Endothelial cell of umbilical vein (primary cell): Measurements from ENCODE around the gene RNASEH1. TPM values are rescaled to one million over a fixed set of nuclear protein-coding genes. Genes with fewer than 3 reads are reported as not detected.

Experiments
- BruUV-seq: library from RNA; stranded (reverse); fragments of 400-500 nt; replicated peaks from 2 replicates; lab custom pipeline; 2021; lab: Mats Ljungman, UMichigan
- CTCF ChIA-PET: fragments of 300-600, 350-600 bp; sonication (Branson Sonifier 250); formaldehyde crosslinking; loops from one replicate; lab custom pipeline; 2021; ENCODE audit warnings: antibody characterized with exemption, inconsistent platforms; lab: Charles Lee
- POLR2A ChIA-PET: fragments of 300-600, 350-600 bp; sonication (Branson Sonifier 250); formaldehyde crosslinking; loops from one replicate; lab custom pipeline; 2021; ENCODE audit warnings: antibody characterized with exemption, inconsistent platforms; lab: Charles Lee
- DNase-seq: peaks from one replicate; pipeline ENCODE4 v3.0.0-alpha.2; 2011; ENCODE audit warnings: low read depth, low spot score
- FAIRE-seq: peaks from 2 replicates; lab custom pipeline; 2011; peaks lifted over from hg19 to GRCh38; lab: Jason Lieb, UNC
- H2AFZ ChIP-seq: 2 replicates; pipeline ENCODE4 v1.6.0; 2012; ENCODE audit warnings: low read depth, low read length, control low read depth, inconsistent platforms
- H3K27ac ChIP-seq: 2 replicates; pipeline ENCODE4 v1.5.1; 2011; ENCODE audit warnings: low read depth, mild to moderate bottlenecking, control low read depth, low read length, moderate library complexity; ENCODE audit not compliant: insufficient read depth
- H3K27me3 ChIP-seq, 2 experiments: 2 replicates each; pipeline versions ENCODE4 v1.6.0 to v1.6.1; 2011; ENCODE audit warnings: low read length in 2 of 2, mixed read lengths in 1 of 2; ENCODE audit not compliant: control insufficient read depth in 2 of 2, insufficient read depth in 2 of 2
- H3K36me3 ChIP-seq, 2 experiments: 2 replicates in 1 of 2; 3 replicates in 1 of 2; pipeline ENCODE4 v1.5.1; 2011; ENCODE audit warnings: low read length in 2 of 2, mild to moderate bottlenecking in 1 of 2, moderate library complexity in 1 of 2; ENCODE audit not compliant: control insufficient read depth in 2 of 2, insufficient read depth in 2 of 2; ENCODE audit errors: extremely low read depth in 1 of 2
- H3K4me1 ChIP-seq: 3 replicates; pipeline ENCODE4 v1.5.1; 2011; ENCODE audit warnings: mild to moderate bottlenecking, low read length; ENCODE audit not compliant: control insufficient read depth, insufficient read depth; ENCODE audit errors: extremely low read depth
- H3K4me2 ChIP-seq: 2 replicates; pipeline ENCODE4 v1.6.1; 2011; ENCODE audit warnings: low read length, control low read depth, mixed read lengths; ENCODE audit not compliant: insufficient read depth
- H3K4me3 ChIP-seq, 3 experiments: fragments of 200-600 bp in 1 of 3; sonication (generic), shearing (Covaris generic) in 1 of 3; replicated peaks in 1 of 3; 2 replicates each; pipeline ENCODE4 v1.5.1; 2011 to 2016; ENCODE audit warnings: control low read depth in 3 of 3, low read length in 3 of 3, mild to moderate bottlenecking in 2 of 3, inconsistent platforms in 1 of 3, low read depth in 1 of 3, moderate library complexity in 1 of 3; ENCODE audit not compliant: insufficient read depth in 1 of 3
- H3K79me2 ChIP-seq: 2 replicates; pipeline ENCODE4 v1.6.0; 2012; ENCODE audit warnings: low read length, inconsistent platforms; ENCODE audit not compliant: control insufficient read depth, insufficient read depth
- H3K9ac ChIP-seq: replicated peaks from 2 replicates; pipeline ENCODE3; 2011; ENCODE audit warnings: low read length, control low read depth; ENCODE audit not compliant: insufficient read depth; ENCODE audit errors: extremely low read depth
- H3K9me1 ChIP-seq: replicated peaks from 3 replicates; pipeline ENCODE4 v1.6.0; 2011; ENCODE audit warnings: mild to moderate bottlenecking, low read length; ENCODE audit not compliant: control insufficient read depth, insufficient read depth; ENCODE audit errors: extremely low read depth
- H3K9me3 ChIP-seq: replicated peaks from 2 replicates; pipeline ENCODE4 v1.5.1; 2012; ENCODE audit warnings: low read length, inconsistent platforms; ENCODE audit not compliant: control insufficient read depth, insufficient read depth
- H4K20me1 ChIP-seq: replicated peaks from 2 replicates; pipeline ENCODE3; 2011; ENCODE audit warnings: mild to moderate bottlenecking, low read length; ENCODE audit not compliant: control insufficient read depth, insufficient read depth; ENCODE audit errors: extremely low read depth
- CTCF ChIP-seq, 2 donors: IDR thresholded peaks; 1 replicate in 1 of 2; 2 replicates in 1 of 2; pipeline ENCODE4 v1.5.1; 2011; ENCODE audit warnings: low read length in 2 of 2, mild to moderate bottlenecking in 2 of 2, moderate library complexity in 2 of 2, control low read depth in 1 of 2, inconsistent platforms in 1 of 2, low read depth in 1 of 2; ENCODE audit not compliant: insufficient read depth in 1 of 2; ENCODE audit errors: extremely low read depth in 1 of 2
- EZH2 ChIP-seq: IDR thresholded peaks from 2 replicates; pipeline ENCODE4 v1.6.1; 2012; ENCODE audit warnings: borderline replicate concordance, low read depth, mild to moderate bottlenecking, moderate library complexity, low read length, inconsistent platforms; ENCODE audit not compliant: severe bottlenecking
- GATA2 ChIP-seq: IDR thresholded peaks from 2 replicates; pipeline ENCODE4 v1.7.0; 2011; ENCODE audit warnings: low read depth, mild to moderate bottlenecking, moderate library complexity, mixed read lengths, low read length; ENCODE audit not compliant: insufficient read length, insufficient read depth
- JUN ChIP-seq: IDR thresholded peaks from 2 replicates; pipeline ENCODE4 v1.6.1; 2011; ENCODE audit warnings: borderline replicate concordance, low read depth; ENCODE audit not compliant: insufficient read length, insufficient read depth
- MYC ChIP-seq: IDR thresholded peaks from one replicate; pipeline ENCODE4 v1.6.1; 2011; ENCODE audit warnings: mild to moderate bottlenecking, low read depth, low read length
- POLR2A ChIP-seq: IDR thresholded peaks from 2 replicates; pipeline ENCODE4 v1.6.1; 2012; ENCODE audit warnings: low read depth, mild to moderate bottlenecking, control low read depth, low read length
- dilution Hi-C: fragments of 300-500 bp; cut with MboI; formaldehyde crosslinking; loops from one replicate; pipeline ENCODE4 v1.15.0; 2019; ENCODE audit warnings: low sequenced_read_pairs; ENCODE audit not compliant: extremely low pct_ligation_motif_present
- intact Hi-C: fragments of 100-400 bp; cut with micrococcal nuclease; formaldehyde crosslinking; loops from one replicate; pipeline ENCODE4 v1.10.0; 2022
- polyA plus RNA-seq, 4 experiments: library from polyadenylated mRNA; depleted of rRNA in 3 of 4; stranded (reverse) in 3 of 4; unstranded in 1 of 4; fragments of >200 nt; gene quantifications; 2 replicates each; pipeline versions ENCODE4 v1.2.1 to v1.2.3, GENCODE V29; 2011 to 2012; ENCODE audit warnings: missing spikeins in 1 of 4
- total RNA-seq: library from RNA; stranded (reverse); gene quantifications from 2 replicates; pipeline ENCODE4 v1.2.3, GENCODE V29; 2021
- TF ChIP-seq, protein P1 (sequence below): IDR thresholded peaks from 2 replicates; pipeline ENCODE4 v1.6.1; 2011; ENCODE audit not compliant: insufficient read depth, insufficient read length

The RNASEH1 gene
- total and polyA plus RNA-seq, 2 donors (not counting 3 experiments of a cell fraction or from before 2014, with no cell fraction given) = 12.8 to 30.8 TPM

- no peaks in the 10 kb centered on the region for H3K36me3 ChIP-seq
- dilution Hi-C loops = no loop called here
- no peak overlapping the region for H2AFZ ChIP-seq
- POLR2A ChIA-PET = no interaction called here
- no peaks in the 10 kb centered on the region for H3K79me2 ChIP-seq
- intact Hi-C loops = no loop called here
- no peaks in the 10 kb centered on the region for H3K4me1 ChIP-seq
- FAIRE-seq = no peak
- no peaks in the 10 kb centered on the region for H3K27me3 ChIP-seq
- H3K27ac ChIP-seq = no peak overlapping the region
- no peaks in the 10 kb centered on the region for H3K9me3 ChIP-seq
- no peak overlapping the region for H3K4me3 ChIP-seq
- CTCF ChIA-PET = no interaction called here
- H3K9ac ChIP-seq = no peak overlapping the region
- BruUV-seq = no TSS peak
- H3K9me1 ChIP-seq = no peaks in the 10 kb centered on the region
- no peak for TF ChIP-seq GATA2
- TF ChIP-seq CTCF (IDR thresholded peaks at IDR 0.05; ENCODE audit: extremely low read depth in 1 of 2, insufficient read depth in 1 of 2, low read depth in 1 of 2, low read length in 2 of 2) = no peak
- TF ChIP-seq, protein P1, sequence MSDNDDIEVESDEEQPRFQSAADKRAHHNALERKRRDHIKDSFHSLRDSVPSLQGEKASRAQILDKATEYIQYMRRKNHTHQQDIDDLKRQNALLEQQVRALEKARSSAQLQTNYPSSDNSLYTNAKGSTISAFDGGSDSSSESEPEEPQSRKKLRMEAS = no peak
- TF ChIP-seq POLR2A = no peak
- no peak for TF ChIP-seq MYC
- TF ChIP-seq EZH2 = no peak
- no peak for TF ChIP-seq JUN
- no peaks in the 10 kb centered on the region for H4K20me1 ChIP-seq
- H3K4me2 ChIP-seq = no peak overlapping the region
- no peak for DNase-seq
These were observed 47.9 kb upstream of the RNASEH1 start for GRCh38 chr2:3606028-3606369.
